GM12801 (cell line): Measurements from ENCODE around the gene THAP11.

Source experiments
- TF ChIP-seq, protein P1 (sequence below): IDR thresholded peaks from one replicate; pipeline ENCODE4 v1.5.1; 2011; ENCODE audit warnings: control low read depth; ENCODE audit not compliant: insufficient read length; ENCODE audit errors: extremely low read depth

THAP11 gene

DNA sequence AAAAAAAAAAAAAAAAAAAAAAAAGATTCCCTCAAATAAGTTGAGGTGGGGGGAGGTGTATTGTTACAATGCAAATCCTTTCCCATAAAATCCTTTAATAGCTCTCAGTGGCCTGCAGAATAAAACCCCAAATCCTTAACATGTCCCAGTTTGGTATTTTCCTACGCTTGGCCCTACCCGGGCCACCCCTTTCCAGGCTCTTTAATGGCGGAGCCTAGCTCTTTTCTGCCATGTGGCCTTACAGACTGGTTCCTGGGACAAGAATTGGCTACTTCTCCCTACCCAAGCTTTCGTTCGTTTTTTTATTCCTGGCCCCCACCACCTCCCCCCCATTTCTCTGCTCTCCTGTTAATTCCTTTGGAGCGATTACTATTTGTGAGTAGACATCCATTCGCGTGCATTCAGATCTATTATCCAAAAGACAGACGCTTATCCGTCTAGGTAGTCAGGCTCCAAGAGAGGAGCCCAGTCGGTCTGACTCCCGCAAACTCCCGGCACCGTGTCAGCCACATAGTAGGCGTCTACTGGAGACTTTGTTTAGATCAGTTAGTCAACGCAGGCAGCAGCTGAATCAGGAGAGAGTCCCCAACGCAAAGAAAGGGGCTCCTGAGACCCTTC is 813 bp upstream of the THAP11 start:
- TF ChIP-seq, protein P1, sequence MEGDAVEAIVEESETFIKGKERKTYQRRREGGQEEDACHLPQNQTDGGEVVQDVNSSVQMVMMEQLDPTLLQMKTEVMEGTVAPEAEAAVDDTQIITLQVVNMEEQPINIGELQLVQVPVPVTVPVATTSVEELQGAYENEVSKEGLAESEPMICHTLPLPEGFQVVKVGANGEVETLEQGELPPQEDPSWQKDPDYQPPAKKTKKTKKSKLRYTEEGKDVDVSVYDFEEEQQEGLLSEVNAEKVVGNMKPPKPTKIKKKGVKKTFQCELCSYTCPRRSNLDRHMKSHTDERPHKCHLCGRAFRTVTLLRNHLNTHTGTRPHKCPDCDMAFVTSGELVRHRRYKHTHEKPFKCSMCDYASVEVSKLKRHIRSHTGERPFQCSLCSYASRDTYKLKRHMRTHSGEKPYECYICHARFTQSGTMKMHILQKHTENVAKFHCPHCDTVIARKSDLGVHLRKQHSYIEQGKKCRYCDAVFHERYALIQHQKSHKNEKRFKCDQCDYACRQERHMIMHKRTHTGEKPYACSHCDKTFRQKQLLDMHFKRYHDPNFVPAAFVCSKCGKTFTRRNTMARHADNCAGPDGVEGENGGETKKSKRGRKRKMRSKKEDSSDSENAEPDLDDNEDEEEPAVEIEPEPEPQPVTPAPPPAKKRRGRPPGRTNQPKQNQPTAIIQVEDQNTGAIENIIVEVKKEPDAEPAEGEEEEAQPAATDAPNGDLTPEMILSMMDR, result no peak

DNA sequence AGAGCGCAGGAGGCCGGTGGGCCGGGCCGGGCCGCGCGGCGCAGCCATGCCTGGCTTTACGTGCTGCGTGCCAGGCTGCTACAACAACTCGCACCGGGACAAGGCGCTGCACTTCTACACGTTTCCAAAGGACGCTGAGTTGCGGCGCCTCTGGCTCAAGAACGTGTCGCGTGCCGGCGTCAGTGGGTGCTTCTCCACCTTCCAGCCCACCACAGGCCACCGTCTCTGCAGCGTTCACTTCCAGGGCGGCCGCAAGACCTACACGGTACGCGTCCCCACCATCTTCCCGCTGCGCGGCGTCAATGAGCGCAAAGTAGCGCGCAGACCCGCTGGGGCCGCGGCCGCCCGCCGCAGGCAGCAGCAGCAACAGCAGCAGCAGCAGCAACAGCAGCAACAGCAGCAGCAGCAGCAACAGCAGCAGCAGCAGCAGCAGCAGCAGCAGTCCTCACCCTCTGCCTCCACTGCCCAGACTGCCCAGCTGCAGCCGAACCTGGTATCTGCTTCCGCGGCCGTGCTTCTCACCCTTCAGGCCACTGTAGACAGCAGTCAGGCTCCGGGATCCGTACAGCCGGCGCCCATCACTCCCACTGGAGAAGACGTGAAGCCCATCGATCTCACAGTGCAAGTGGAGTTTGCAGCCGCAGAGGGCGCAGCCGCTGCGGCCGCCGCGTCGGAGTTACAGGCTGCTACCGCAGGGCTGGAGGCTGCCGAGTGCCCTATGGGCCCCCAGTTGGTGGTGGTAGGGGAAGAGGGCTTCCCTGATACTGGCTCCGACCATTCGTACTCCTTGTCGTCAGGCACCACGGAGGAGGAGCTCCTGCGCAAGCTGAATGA is 606 bp downstream of the THAP11 start:
- TF ChIP-seq, protein P1, result no peak

DNA sequence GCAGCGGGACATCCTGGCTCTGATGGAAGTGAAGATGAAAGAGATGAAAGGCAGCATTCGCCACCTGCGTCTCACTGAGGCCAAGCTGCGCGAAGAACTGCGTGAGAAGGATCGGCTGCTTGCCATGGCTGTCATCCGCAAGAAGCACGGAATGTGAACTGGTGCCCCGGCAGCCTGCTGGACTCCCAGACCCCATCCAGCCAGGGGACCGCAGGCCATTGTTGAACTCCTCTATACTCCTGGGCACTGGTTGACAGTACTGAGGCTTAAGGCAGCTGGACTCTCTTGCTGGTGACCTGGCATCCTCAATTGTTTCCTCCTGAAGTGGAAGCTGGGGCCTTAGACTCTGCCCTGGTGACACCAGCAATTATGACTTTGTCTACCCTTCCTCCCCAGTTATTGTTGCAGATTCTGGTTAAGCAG is 1.2 kb downstream of the THAP11 start:
- TF ChIP-seq, protein P1, result no peak

DNA sequence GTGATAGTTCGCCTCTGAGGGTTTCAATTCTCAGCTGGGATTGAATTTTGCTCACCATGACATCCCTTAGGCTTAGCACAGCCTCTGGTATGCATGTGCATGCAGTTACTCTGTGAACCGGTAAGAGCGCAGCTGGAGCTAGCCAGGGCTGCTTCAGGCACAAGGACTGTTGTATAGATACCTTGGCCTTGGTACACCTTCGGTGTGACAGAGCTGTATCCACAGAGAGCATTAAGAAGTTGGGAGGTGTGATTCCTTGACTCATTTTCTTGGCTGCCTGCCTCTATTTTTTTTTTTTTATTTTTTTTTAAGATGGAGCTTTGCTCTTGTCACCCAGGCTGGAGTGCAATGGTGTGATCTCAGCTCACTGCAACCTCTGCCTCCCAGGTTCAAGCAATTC is 2.4 kb downstream of the THAP11 start:
- TF ChIP-seq, protein P1, result no peak

DNA sequence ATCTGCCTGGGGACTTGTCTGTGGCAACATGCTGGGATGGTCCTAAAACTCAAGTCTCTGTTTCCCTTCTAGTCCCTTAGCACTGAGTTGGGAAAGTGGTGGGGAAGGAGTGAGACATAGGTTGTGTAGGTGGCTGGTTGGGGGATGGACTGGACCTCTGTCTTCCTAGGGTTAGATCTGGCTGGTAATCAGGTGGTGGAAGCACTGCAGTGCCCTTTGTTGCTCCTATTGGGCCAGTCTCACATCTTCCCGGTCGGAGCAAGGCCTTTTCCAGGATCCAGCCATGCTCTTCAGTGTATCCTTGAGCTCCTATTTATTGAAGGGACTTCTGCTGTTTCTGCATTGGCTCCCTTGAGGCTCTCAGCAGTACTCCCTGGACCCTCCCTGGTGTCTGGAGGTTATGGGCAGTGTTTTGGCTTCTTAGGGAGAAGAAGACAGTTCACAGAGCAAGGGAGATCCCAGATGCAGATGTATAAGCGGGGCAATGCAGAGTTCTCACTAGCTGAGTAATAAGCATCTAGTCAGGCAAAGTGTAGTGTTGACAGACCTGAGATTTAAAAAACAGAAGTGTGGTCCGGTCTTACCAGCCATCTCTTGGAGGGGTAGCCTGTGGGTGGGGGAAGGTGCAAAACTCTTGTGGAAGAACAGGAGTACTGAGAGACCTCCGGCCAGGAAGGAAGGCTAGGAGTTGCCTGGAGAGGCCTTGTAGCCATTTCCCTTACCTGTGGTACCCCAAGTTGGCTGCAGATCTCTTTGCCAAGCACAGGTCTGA is 3.4 kb downstream of the THAP11 start:
- TF ChIP-seq, protein P1, result no peak

DNA sequence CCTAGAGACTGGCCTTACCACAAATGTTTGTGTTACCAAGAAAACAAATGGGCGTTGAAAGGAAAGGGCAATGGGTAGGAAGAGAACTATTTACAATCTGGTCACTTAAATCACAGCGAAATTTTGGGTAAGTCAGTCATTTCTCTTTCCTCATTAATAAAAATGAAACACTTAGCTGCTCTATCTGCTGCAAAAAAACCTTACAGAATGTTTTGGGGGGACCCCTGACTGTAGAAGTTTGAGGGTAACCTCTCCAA is 3.9 kb downstream of the THAP11 start:
- TF ChIP-seq, protein P1, result no peak

DNA sequence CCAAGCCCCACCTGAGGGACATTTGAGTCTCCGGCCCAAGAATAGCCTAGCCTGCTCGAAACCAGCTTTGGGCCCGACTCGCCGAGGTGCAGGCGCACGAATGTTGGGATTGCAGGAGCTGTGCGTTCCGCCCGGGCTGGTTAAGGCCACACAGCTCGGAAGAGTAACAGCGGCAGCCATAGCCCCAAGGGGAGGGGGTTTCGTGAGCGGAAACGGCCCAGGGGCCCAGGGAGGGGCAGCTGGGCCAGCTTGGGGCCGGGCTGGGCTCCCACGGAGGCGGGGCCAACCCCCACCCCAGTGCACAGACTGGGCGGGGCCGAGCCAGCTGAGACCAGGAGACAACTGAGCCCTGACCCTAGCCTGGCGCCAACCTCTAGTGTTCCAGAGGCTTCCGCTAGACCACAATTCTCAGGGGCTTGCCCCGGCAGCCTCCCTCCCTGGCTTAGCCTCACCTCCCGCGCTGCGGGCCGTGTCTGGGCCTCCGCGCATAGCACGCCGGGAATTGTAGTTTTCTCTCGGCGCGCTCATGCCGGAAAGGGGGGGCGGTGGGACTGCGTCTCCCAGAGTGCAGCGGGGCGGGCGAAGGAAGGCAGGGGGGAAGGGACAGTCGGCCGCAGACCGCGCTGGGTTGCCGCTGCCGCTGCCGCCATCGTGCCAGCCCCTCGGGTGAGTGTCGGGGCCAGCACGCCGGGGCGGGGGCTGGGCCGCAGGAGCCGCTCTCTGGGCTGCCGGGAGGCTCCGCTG is 4.4 kb downstream of the THAP11 start, which contains the start of gene NUTF2:
NUTF2 (plus strand) TSS at position 614 of the 744 bp plus-strand sequence. CDS start 18,198 bp downstream, outside the sequence.
- TF ChIP-seq, protein P1, result no peak
